Activated CD4-positive, alpha-beta memory T cell treated with anti-CD3 and anti-CD28 coated beads, Interleukin-2, amount 10 ng/mL, durations not matched to agents 7 days and 5 days (primary cell): Measurements from ENCODE around the gene TEAD4. TPM values are rescaled to one million over a fixed set of nuclear protein-coding genes. Genes with fewer than 3 reads are reported as not detected.

Source experiments
- CTCF ChIA-PET: fragments of 350-600 bp; sonication (Branson Sonifier 250); formaldehyde crosslinking; loops from one replicate; lab custom pipeline; 2021; ENCODE audit warnings: antibody characterized with exemption, inconsistent platforms; lab: Charles Lee
- POLR2A ChIA-PET: fragments of 350-600 bp; sonication (Branson Sonifier 250); formaldehyde crosslinking; loops from one replicate; lab custom pipeline; 2021; ENCODE audit warnings: antibody characterized with exemption; lab: Charles Lee
- DNase-seq: peaks from one replicate; pipeline ENCODE4 v3.0.0-alpha.2; 2020
- H3K27ac Mint-ChIP-seq: one replicate; pipeline ENCODE4 v1.8.0; 2021; ENCODE audit warnings: mild to moderate bottlenecking, mixed read lengths
- H3K27me3 Mint-ChIP-seq: one replicate; pipeline ENCODE4 v1.8.0; 2021; ENCODE audit warnings: mixed read lengths
- H3K36me3 Mint-ChIP-seq: one replicate; pipeline ENCODE4 v1.8.0; 2021; ENCODE audit warnings: low read depth, mixed read lengths
- H3K4me1 Mint-ChIP-seq: one replicate; pipeline ENCODE4 v1.8.0; 2021; ENCODE audit warnings: mixed read lengths
- H3K4me3 Mint-ChIP-seq: one replicate; pipeline ENCODE4 v1.8.0; 2021; ENCODE audit warnings: mild to moderate bottlenecking, mixed read lengths
- H3K9me3 Mint-ChIP-seq: one replicate; pipeline ENCODE4 v1.8.0; 2021; ENCODE audit warnings: mixed read lengths
- total RNA-seq, 2 experiments: library from RNA; stranded (reverse); gene quantifications; one replicate each; pipeline ENCODE4 v1.2.3, GENCODE V29; 2021

TEAD4 gene
- total RNA-seq, 2 experiments from 2014 or later: 0.68 to 0.83 TPM

GRCh38 chr12:3032770-3033538 lies 73.8 kb downstream of the TEAD4 start:
- ChIA-PET POLR2A (no interaction called here), CTCF (interaction anchor here (1.4 kb wide), 1 partner anchor 148 kb away, joined by 4 read pairs; no protein-coding TSS in a partner anchor)
- Mint-ChIP-seq H3K4me1 (no peaks in the 10 kb centered on the region), H3K27me3 (no peaks in the 10 kb centered on the region), H3K36me3 (no peaks in the 10 kb centered on the region), H3K9me3 (no peaks in the 10 kb centered on the region), H3K4me3 (no peak overlapping the region), H3K27ac (no peak overlapping the region)
- no peak for DNase-seq

- no peaks in the 10 kb centered on the region for H3K4me1 Mint-ChIP-seq
- CTCF ChIA-PET: interaction anchor here (0.7 to 1.4 kb wide), 3 partner anchors 11 to 163 kb away, joined by 3 to 4 read pairs (median 3); no protein-coding TSS in a partner anchor
- H3K27ac Mint-ChIP-seq: no peak overlapping the region
- POLR2A ChIA-PET: no interaction called here
- no peak overlapping the region for H3K4me3 Mint-ChIP-seq
- H3K36me3 Mint-ChIP-seq: no peaks in the 10 kb centered on the region
- H3K27me3 Mint-ChIP-seq: no peaks in the 10 kb centered on the region
- H3K9me3 Mint-ChIP-seq: no peaks in the 10 kb centered on the region
- no peak for DNase-seq
Measured at GRCh38 chr12:3033539-3033867, 74.3 kb downstream of the TEAD4 start.

- Mint-ChIP-seq H3K36me3 (no peaks in the 10 kb centered on the region), H3K27me3 (no peaks in the 10 kb centered on the region), H3K4me3 (no peak overlapping the region), H3K9me3 (no peaks in the 10 kb centered on the region), H3K4me1 (no peaks in the 10 kb centered on the region), H3K27ac (no peak overlapping the region)
- peak; percentile 50 for DNase-seq
- CTCF ChIA-PET: interaction anchor here (0.7 to 1.4 kb wide), 5 partner anchors 12 to 196 kb away, joined by 3 to 4 read pairs (median 3); no protein-coding TSS in a partner anchor
- POLR2A ChIA-PET: no interaction called here
Measured at GRCh38 chr12:3034067-3034750, 75.0 kb downstream of the TEAD4 start.

DNA sequence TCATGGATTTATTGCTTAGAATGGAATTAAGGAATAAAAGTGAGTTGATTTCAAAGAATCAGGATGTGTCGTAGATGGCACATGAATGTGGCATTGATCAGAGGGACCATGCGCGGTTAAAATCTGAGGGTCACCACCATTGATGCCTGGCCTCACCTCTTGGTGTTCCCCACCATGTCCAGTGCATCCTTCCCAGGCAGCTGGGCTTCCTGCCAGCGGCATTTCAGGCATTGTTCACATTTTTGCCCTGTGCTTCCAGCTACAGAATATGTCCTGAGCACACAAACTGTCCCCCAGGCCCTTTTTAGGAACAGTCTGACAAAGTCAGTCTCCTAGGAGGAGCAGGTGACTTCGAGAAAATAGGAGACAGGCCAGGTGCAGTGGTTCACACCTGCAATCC lies 76.0 kb downstream of the TEAD4 start:
- H3K27me3 Mint-ChIP-seq: no peaks in the 10 kb centered on the region
- H3K27ac Mint-ChIP-seq: no peak overlapping the region
- no peaks in the 10 kb centered on the region for H3K4me1 Mint-ChIP-seq
- no peaks in the 10 kb centered on the region for H3K9me3 Mint-ChIP-seq
- POLR2A ChIA-PET: no interaction called here
- no peak for DNase-seq
- H3K4me3 Mint-ChIP-seq: no peak overlapping the region
- no peaks in the 10 kb centered on the region for H3K36me3 Mint-ChIP-seq
- CTCF ChIA-PET: interaction anchor here (0.7 kb wide), 1 partner anchor 36 kb away, joined by 3 read pairs; no protein-coding TSS in a partner anchor

GRCh38 chr12:3035815-3036702 lies 76.9 kb downstream of the TEAD4 start:
- CTCF ChIA-PET: interaction anchor here (0.7 kb wide), 1 partner anchor 14 kb away, joined by 4 read pairs; no protein-coding TSS in a partner anchor
- Mint-ChIP-seq H3K4me3 (no peak overlapping the region), H3K27me3 (no peaks in the 10 kb centered on the region), H3K9me3 (no peaks in the 10 kb centered on the region), H3K27ac (no peak overlapping the region), H3K4me1 (no peaks in the 10 kb centered on the region), H3K36me3 (no peaks in the 10 kb centered on the region)
- POLR2A ChIA-PET: no interaction called here
- no peak for DNase-seq

GRCh38 chr12:3036901-3037600 lies 77.9 kb downstream of the TEAD4 start:
- H3K9me3 Mint-ChIP-seq: no peaks in the 10 kb centered on the region
- peaks cover 2% of the 10 kb centered on the region for H3K27me3 Mint-ChIP-seq
- DNase-seq: no peak
- H3K27ac Mint-ChIP-seq: no peak overlapping the region
- no peak overlapping the region for H3K4me3 Mint-ChIP-seq
- ChIA-PET CTCF (no interaction called here), POLR2A (no interaction called here)
- H3K36me3 Mint-ChIP-seq: no peaks in the 10 kb centered on the region
- no peaks in the 10 kb centered on the region for H3K4me1 Mint-ChIP-seq

GRCh38 chr12:3038166-3038565 lies 79.0 kb downstream of the TEAD4 start:
- ChIA-PET POLR2A (no interaction called here), CTCF (no interaction called here)
- Mint-ChIP-seq H3K27ac (no peak overlapping the region), H3K4me1 (no peaks in the 10 kb centered on the region), H3K27me3 (peaks cover 7% of the 10 kb centered on the region), H3K4me3 (no peak overlapping the region), H3K9me3 (no peaks in the 10 kb centered on the region), H3K36me3 (no peaks in the 10 kb centered on the region)
- no peak for DNase-seq

DNA sequence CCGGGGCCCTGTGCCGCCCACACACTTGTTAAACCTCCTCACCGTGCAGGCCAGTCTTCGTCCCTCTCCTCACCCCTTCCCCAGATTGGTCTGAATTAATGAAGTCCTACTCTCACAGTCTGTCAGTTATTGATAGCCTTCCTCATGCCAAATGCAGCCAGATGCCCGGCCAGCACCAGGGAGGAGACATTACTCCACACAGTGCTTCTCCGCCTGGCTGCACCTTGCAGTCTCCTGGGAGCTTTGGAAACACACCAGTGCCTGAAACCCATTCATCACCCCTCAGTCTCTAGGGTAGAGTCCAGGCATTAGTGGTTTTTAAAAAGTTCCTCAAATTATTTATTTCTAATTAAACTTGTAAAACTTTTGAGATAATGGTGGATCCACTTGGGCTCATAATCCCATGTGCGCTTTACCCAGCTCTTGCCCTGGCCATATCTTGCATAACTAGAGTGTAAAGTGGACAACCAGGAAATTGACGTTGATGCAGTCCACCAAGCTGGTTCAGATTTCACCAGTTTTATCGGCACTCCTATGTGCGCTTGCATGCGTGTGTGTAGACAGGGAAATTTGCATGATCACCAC lies 79.8 kb downstream of the TEAD4 start:
- Mint-ChIP-seq H3K36me3 (no peaks in the 10 kb centered on the region), H3K4me3 (no peak overlapping the region), H3K27ac (no peak overlapping the region), H3K9me3 (no peaks in the 10 kb centered on the region), H3K4me1 (no peaks in the 10 kb centered on the region), H3K27me3 (peaks cover 15% of the 10 kb centered on the region)
- ChIA-PET CTCF (no interaction called here), POLR2A (no interaction called here)
- DNase-seq: no peak

DNA sequence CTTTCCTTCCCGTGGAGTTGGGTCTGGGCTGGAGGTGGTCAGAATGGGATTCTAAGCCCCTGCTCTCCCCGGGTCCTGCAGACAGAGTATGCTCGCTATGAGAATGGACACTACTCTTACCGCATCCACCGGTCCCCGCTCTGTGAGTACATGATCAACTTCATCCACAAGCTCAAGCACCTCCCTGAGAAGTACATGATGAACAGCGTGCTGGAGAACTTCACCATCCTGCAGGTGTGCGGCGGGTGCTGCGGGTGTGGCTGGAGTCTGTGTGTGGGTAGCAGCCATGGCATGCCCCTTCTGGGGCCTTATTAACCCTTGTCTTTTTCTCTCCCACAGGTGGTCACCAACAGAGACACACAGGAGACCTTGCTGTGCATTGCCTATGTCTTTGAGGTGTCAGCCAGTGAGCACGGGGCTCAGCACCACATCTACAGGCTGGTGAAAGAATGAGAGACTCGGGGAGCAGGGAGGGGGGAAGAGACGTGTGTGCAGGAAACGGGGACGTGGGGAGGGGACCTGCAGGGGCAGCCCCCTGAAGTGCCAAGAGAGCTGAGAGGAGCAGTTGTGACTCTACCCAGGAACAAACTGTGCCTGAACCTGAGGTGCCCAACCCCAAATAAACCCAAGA lies 80.9 kb downstream of the TEAD4 start:
- peaks cover 16% of the 10 kb centered on the region for H3K27me3 Mint-ChIP-seq
- H3K4me3 Mint-ChIP-seq: no peak overlapping the region
- no peak for DNase-seq
- POLR2A ChIA-PET: no interaction called here
- CTCF ChIA-PET: no interaction called here
- no peaks in the 10 kb centered on the region for H3K9me3 Mint-ChIP-seq
- no peaks in the 10 kb centered on the region for H3K4me1 Mint-ChIP-seq
- no peaks in the 10 kb centered on the region for H3K36me3 Mint-ChIP-seq
- no peak overlapping the region for H3K27ac Mint-ChIP-seq

- POLR2A ChIA-PET: interaction anchor here (1.2 kb wide), 1 partner anchor 196 kb away, joined by 4 read pairs; no protein-coding TSS in a partner anchor
- Mint-ChIP-seq H3K9me3 (no peaks in the 10 kb centered on the region), H3K27me3 (peaks cover 17% of the 10 kb centered on the region), H3K36me3 (no peaks in the 10 kb centered on the region), H3K27ac (no peak overlapping the region), H3K4me3 (no peak overlapping the region), H3K4me1 (no peaks in the 10 kb centered on the region)
- no peak for DNase-seq
- CTCF ChIA-PET: interaction anchor here (0.7 to 1.4 kb wide), 5 partner anchors 19 to 187 kb away, joined by 3 to 6 read pairs (median 3); no protein-coding TSS in a partner anchor
Measured at GRCh38 chr12:3040663-3041544, 81.7 kb downstream of the TEAD4 start.
